ENCODE data around the gene ACADM.
"Not testable (repeated sequence)": the region's sequence is repeated elsewhere in the genome, so short reads cannot be mapped to it uniquely, and the experiment has no call there.

Gene ACADM

DNA sequence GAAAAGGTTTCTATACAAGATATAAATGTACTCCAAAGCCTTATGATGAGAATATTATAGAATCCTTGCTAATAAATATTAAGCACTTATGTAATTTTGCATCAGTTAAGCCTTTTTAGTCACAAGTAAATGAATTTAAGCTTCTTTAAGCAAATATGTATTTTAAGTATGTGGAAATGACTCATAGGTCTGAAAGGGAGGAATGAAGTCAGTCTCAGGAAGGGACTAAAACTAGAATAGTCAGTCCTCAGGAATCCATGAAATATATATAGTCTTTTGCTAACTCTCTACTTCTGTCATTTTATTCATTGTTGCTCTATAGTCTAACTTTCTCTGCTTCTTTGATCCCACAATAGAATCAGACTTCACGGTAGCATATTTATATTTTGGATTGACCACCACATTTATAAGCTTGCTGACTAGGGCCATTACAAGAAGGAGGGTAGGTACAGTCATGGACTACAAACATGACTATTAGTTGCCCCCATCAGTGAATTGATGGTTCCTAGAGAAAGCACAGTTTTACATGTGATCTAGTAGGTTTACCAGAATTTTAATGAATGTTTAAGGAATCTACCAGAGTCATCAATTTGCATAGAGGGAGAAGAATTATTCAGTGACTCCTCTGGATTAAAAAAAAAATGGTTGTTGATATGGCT lies 41.3 kb downstream of the ACADM start:
- peak; percentile 88 for DNase-seq (ENCODE audit: low read depth)
- no peak overlapping the region for H3K4me3 ChIP-seq (ENCODE audit: low read depth, low read length)
- TF ChIP-seq, protein P1, sequence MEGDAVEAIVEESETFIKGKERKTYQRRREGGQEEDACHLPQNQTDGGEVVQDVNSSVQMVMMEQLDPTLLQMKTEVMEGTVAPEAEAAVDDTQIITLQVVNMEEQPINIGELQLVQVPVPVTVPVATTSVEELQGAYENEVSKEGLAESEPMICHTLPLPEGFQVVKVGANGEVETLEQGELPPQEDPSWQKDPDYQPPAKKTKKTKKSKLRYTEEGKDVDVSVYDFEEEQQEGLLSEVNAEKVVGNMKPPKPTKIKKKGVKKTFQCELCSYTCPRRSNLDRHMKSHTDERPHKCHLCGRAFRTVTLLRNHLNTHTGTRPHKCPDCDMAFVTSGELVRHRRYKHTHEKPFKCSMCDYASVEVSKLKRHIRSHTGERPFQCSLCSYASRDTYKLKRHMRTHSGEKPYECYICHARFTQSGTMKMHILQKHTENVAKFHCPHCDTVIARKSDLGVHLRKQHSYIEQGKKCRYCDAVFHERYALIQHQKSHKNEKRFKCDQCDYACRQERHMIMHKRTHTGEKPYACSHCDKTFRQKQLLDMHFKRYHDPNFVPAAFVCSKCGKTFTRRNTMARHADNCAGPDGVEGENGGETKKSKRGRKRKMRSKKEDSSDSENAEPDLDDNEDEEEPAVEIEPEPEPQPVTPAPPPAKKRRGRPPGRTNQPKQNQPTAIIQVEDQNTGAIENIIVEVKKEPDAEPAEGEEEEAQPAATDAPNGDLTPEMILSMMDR (conservative IDR thresholded peaks at IDR 0.05; ENCODE audit: low read depth, low read length) = no peak

GRCh38 chr1:75768016-75768415 lies 43.5 kb downstream of the ACADM start:
- TF ChIP-seq, protein P1 (conservative IDR thresholded peaks at IDR 0.05; ENCODE audit: low read depth, low read length) = no peak
- DNase-seq (ENCODE audit: low read depth) = peak; percentile 15
- H3K4me3 ChIP-seq (ENCODE audit: low read depth, low read length) = no peak overlapping the region

DNA sequence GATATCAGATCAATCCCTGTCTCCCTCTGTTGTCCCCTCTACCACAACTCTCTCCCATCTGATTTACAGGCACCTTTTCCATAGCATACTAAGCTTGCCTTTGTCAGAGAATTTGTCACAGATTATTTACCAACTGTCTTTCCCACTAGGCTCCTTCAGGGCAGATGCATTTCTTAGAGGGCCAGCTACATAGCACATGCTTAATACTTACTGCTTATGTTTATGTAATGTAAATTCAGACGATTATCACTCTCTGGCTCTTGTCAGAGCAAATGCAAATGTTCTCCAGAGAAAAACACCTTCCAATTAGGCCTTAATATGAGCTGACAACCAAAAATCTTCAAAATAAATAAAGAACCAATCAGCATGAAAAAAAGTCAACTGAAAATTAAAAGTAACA lies 46.3 kb downstream of the ACADM start:
- TF ChIP-seq, protein P1 (conservative IDR thresholded peaks at IDR 0.05; ENCODE audit: low read depth, low read length) = no peak
- H3K4me3 ChIP-seq (ENCODE audit: low read depth, low read length) = no peak overlapping the region
- DNase-seq (ENCODE audit: low read depth) = no peak

- no peak overlapping the region for H3K4me3 ChIP-seq (ENCODE audit: low read depth, low read length)
- TF ChIP-seq, protein P1 (conservative IDR thresholded peaks at IDR 0.05; ENCODE audit: low read depth, low read length) = no peak
- DNase-seq (ENCODE audit: low read depth) = no peak
These were observed 47.5 kb downstream of the ACADM start for GRCh38 chr1:75771978-75772377.

DNA sequence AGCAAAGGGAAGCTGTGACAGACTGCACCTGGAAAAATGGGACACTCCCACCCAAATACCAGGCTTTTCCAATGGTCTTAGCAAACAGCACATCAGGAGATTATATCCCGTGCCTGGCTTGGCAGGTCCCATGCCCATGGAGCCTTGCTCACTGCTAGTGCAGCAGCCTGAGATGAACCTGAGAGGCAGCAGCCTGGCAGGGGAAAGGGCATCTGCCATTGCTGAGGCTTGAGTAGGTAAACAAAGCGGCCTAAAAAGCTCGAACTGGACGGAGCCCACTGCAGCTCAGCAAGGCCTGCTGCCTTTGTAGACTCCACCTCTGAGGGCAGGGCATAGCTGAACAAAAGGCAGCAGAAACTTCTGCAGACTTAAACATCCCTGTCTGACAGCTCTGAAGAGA lies 53.3 kb downstream of the ACADM start:
- not testable (repeated sequence) for DNase-seq (ENCODE audit: low read depth); H3K4me3 ChIP-seq (ENCODE audit: low read depth, low read length)

DNA sequence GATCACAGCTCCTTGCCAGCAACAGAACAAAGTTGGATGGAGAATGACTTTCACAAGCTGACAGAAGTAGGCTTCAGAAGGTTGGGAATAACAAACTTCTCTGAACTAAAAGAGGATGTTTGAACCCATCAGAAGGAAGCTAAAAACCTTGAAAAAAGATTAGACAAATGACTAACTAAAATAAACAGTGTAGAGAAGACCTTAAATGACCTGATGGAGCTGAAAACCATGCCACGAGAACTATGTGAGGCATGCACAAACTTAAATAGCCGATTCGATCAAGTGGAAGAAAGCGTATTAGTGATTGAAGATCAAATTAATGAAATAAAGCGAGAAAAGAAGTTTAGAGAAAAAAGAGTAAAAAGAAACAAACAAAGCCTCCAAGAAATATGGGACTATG lies 54.2 kb downstream of the ACADM start:
- H3K4me3 ChIP-seq (ENCODE audit: low read depth, low read length); DNase-seq (ENCODE audit: low read depth): not testable (repeated sequence)

- DNase-seq (ENCODE audit: low read depth); H3K4me3 ChIP-seq (ENCODE audit: low read depth, low read length): not testable (repeated sequence)
These were observed 55.7 kb downstream of the ACADM start for GRCh38 chr1:75780183-75780582.

DNA sequence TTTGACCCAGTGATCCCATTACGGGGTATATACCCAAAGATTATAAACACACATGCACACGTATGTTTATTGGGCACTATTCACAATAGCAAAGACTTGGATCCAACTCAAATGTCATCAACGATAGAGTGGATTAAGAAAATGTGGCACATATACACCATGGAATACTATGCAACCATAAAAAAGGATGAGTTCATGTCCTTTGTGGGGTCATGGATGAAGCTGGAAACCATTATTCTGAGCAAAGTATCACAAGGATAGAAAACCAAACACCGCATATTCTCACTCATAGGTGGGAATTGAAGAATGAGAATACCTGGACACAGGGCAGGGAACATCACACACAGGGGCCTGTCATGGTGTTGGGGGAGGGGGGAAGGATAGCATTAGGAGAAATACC lies 59.4 kb downstream of the ACADM start:
- DNase-seq (ENCODE audit: low read depth); H3K4me3 ChIP-seq (ENCODE audit: low read depth, low read length): not testable (repeated sequence)

- peak overlapping the region; percentile 64 for H3K4me3 ChIP-seq (ENCODE audit: low read depth, low read length)
- no peak for DNase-seq (ENCODE audit: low read depth)
- TF ChIP-seq, protein P1 (conservative IDR thresholded peaks at IDR 0.05; ENCODE audit: low read depth, low read length) = no peak
These were observed 60.9 kb downstream of the ACADM start for GRCh38 chr1:75785320-75785982.
